HCT116 (cell line): ENCODE results near the gene FCN1. TPM values are rescaled to one million over a fixed set of nuclear protein-coding genes. Genes with fewer than 3 reads are reported as not detected.

Experiments
- ATAC-seq: fragments of 200-7000 bp; cut with Tn5 transposase; 2 replicates; pipeline ENCODE4 v1.9.1; 2020; ENCODE audit warnings: mild to moderate bottlenecking, moderate library complexity
- BruUV-seq: library from RNA; stranded (reverse); fragments of 400-500 nt; replicated peaks from 2 replicates; lab custom pipeline; 2021; lab: Mats Ljungman, UMichigan
- CTCF ChIA-PET: fragments of 300-600 bp; sonication (Branson Sonifier 250); formaldehyde crosslinking; loops from one replicate; lab custom pipeline; 2021; ENCODE audit warnings: antibody characterized with exemption; lab: Charles Lee
- POLR2A ChIA-PET: fragments of 300-600, 350-600 bp; sonication (Branson Sonifier 250); formaldehyde crosslinking; loops from one replicate; lab custom pipeline; 2021; ENCODE audit warnings: antibody characterized with exemption; lab: Charles Lee
- RAD21 ChIA-PET, 2 experiments: fragments of 300-600 bp; sonication (Branson Sonifier 250); formaldehyde crosslinking; loops; one replicate each; lab custom pipeline; 2023; ENCODE audit warnings: low total read pairs in 2 of 2; ENCODE audit not compliant: uncharacterized antibody in 2 of 2, unreplicated experiment in 2 of 2, low non-redundant PET in 1 of 2; lab: Charles Lee
- DNase-seq: peaks from one replicate; pipeline ENCODE4 v3.0.0-alpha.2; 2010; ENCODE audit warnings: low read depth, low spot score
- H2AFZ ChIP-seq: fragments of 200-600 bp; shearing (Covaris generic), sonication (generic); 2 replicates; pipeline ENCODE4 v1.6.1; 2017; ENCODE audit warnings: low read depth, mixed run types, mixed read lengths, antibody characterized with exemption, low read length; ENCODE audit not compliant: poor library complexity, severe bottlenecking
- H3K27ac ChIP-seq: 2 replicates; pipeline ENCODE4 v1.5.1; 2012; ENCODE audit warnings: low read depth, low read length
- H3K27me3 ChIP-seq: fragments of 200-600 bp; sonication (generic); 2 replicates; pipeline ENCODE4 v1.6.1; 2016; ENCODE audit warnings: mixed run types, low read length, mixed read lengths; ENCODE audit not compliant: insufficient read depth
- H3K36me3 ChIP-seq, 2 experiments: fragments of 200-500 bp in 1 of 2; fragments of 200-600 bp in 1 of 2; sonication (Bioruptor generic) in 1 of 2; sonication (generic) in 1 of 2; 2 replicates each; pipeline versions ENCODE4 v1.5.1 to v1.6.1; 2014 to 2016; ENCODE audit warnings: low read length in 2 of 2, inconsistent platforms in 1 of 2, mixed read lengths in 1 of 2, mixed run types in 1 of 2; ENCODE audit not compliant: insufficient read depth in 2 of 2, control insufficient read depth in 1 of 2
- H3K4me1 ChIP-seq, 2 experiments: fragments of 200-600 bp in 1 of 2; sonication (generic) in 1 of 2; 2 replicates each; pipeline versions ENCODE4 v1.5.1 to v1.6.1; 2012 to 2017; ENCODE audit warnings: low read length in 2 of 2, inconsistent platforms in 1 of 2, mild to moderate bottlenecking in 1 of 2, mixed read lengths in 1 of 2, mixed run types in 1 of 2, moderate library complexity in 1 of 2; ENCODE audit not compliant: insufficient read depth in 2 of 2, control insufficient read depth in 1 of 2
- H3K4me2 ChIP-seq: fragments of 200-600 bp; sonication (generic); 2 replicates; pipeline ENCODE4 v1.6.1; 2017; ENCODE audit warnings: mixed run types, low read length, mixed read lengths
- H3K4me3 ChIP-seq, 2 experiments: fragments of 200-600 bp in 1 of 2; sonication (generic) in 1 of 2; replicated peaks in 1 of 2; 2 replicates each; pipeline ENCODE4 v1.5.1; 2011 to 2016; ENCODE audit warnings: low read length in 2 of 2, control low read depth in 1 of 2, low read depth in 1 of 2, mild to moderate bottlenecking in 1 of 2, mixed read lengths in 1 of 2, mixed run types in 1 of 2
- H3K79me2 ChIP-seq: fragments of 200-600 bp; sonication (generic); 2 replicates; pipeline ENCODE4 v1.6.1; 2017; ENCODE audit warnings: mild to moderate bottlenecking, mixed run types, low read length, moderate library complexity, mixed read lengths; ENCODE audit not compliant: insufficient read depth
- H3K9ac ChIP-seq: fragments of 200-600 bp; sonication (generic); 2 replicates; pipeline ENCODE4 v1.6.1; 2016; ENCODE audit warnings: low read length, mixed read lengths
- H3K9me2 ChIP-seq: fragments of 200-600 bp; sonication (generic), shearing (Covaris generic); 2 replicates; pipeline ENCODE4 v1.6.1; 2017; ENCODE audit warnings: mixed run types, mild to moderate bottlenecking, moderate library complexity; ENCODE audit not compliant: insufficient read depth
- H3K9me3 ChIP-seq, 2 experiments: fragments of 200-500 bp in 1 of 2; fragments of 200-600 bp in 1 of 2; sonication (Bioruptor generic) in 1 of 2; sonication (generic) in 1 of 2; 2 replicates each; pipeline ENCODE4 v1.6.1; 2014 to 2017; ENCODE audit warnings: low read length in 2 of 2, mixed read lengths in 2 of 2, inconsistent platforms in 1 of 2, low read depth in 1 of 2, mild to moderate bottlenecking in 1 of 2, mixed run types in 1 of 2, moderate library complexity in 1 of 2; ENCODE audit not compliant: control insufficient read depth in 1 of 2, insufficient read depth in 1 of 2
- H4K20me1 ChIP-seq: fragments of 200-600 bp; sonication (generic), shearing (Covaris generic); 2 replicates; pipeline ENCODE4 v1.6.1; 2017; ENCODE audit warnings: mixed run types, mild to moderate bottlenecking, moderate library complexity; ENCODE audit not compliant: insufficient read depth
- ATF3 ChIP-seq: IDR thresholded peaks from 2 replicates; pipeline ENCODE4 v1.6.1; 2012
- CBX3 ChIP-seq: IDR thresholded peaks from 2 replicates; pipeline ENCODE4 v1.6.1; 2012; ENCODE audit warnings: low read depth
- CEBPB ChIP-seq: IDR thresholded peaks from 2 replicates; pipeline ENCODE4 v1.6.1; 2012; ENCODE audit warnings: low read depth
- EGR1 ChIP-seq: IDR thresholded peaks from 2 replicates; pipeline ENCODE4 v1.6.1; 2012; ENCODE audit warnings: low read depth
- ELF1 ChIP-seq: IDR thresholded peaks from 2 replicates; pipeline ENCODE4 v1.6.1; 2012; ENCODE audit warnings: low read depth, borderline replicate concordance
- EZH2 ChIP-seq: fragments of 200-600 bp; sonication (generic); IDR thresholded peaks from 2 replicates; pipeline ENCODE4 v1.6.1; 2017; ENCODE audit warnings: antibody characterized with exemption, mixed run types
- EZH2phosphoT487 ChIP-seq: fragments of 200-600 bp; IDR thresholded peaks from 2 replicates; pipeline ENCODE4 v1.6.1; 2018; ENCODE audit warnings: antibody characterized with exemption, borderline replicate concordance
- FOSL1 ChIP-seq: IDR thresholded peaks from 2 replicates; pipeline ENCODE4 v1.6.1; 2012; ENCODE audit warnings: low read depth
- POLR2A ChIP-seq: IDR thresholded peaks from 2 replicates; pipeline ENCODE4 v1.7.0; 2011; ENCODE audit warnings: borderline replicate concordance; ENCODE audit not compliant: insufficient read depth, insufficient read length; ENCODE audit errors: extremely low read depth
- POLR2AphosphoS5 ChIP-seq: IDR thresholded peaks from 2 replicates; pipeline ENCODE4 v1.6.1; 2011; ENCODE audit warnings: mild to moderate bottlenecking, low read depth, low read length, moderate library complexity
- SIN3A ChIP-seq: IDR thresholded peaks from 2 replicates; pipeline ENCODE4 v1.6.1; 2012; ENCODE audit warnings: low read depth
- SP1 ChIP-seq: IDR thresholded peaks from 2 replicates; pipeline ENCODE4 v1.6.1; 2012; ENCODE audit warnings: low read depth
- SRF ChIP-seq: IDR thresholded peaks from 2 replicates; pipeline ENCODE4 v1.6.1; 2012; ENCODE audit warnings: low read depth
- TCF7L2 ChIP-seq: IDR thresholded peaks from 2 replicates; pipeline ENCODE4 v1.7.0; 2011; ENCODE audit warnings: borderline replicate concordance, inconsistent platforms; ENCODE audit not compliant: insufficient read depth, insufficient read length; ENCODE audit errors: extremely low read depth
- YY1 ChIP-seq: IDR thresholded peaks from 2 replicates; pipeline ENCODE4 v1.6.1; 2011; ENCODE audit warnings: low read length, low read depth, moderate library complexity, mild to moderate bottlenecking; ENCODE audit not compliant: insufficient replicate concordance; ENCODE audit errors: extremely low read depth
- ZFX ChIP-seq: fragments of 450-650 bp; IDR thresholded peaks from 2 replicates; pipeline ENCODE4 v1.6.1; 2017
- ZNF274 ChIP-seq: fragments of 200-500 bp; sonication (Bioruptor generic); IDR thresholded peaks from 2 replicates; pipeline ENCODE4 v1.6.1; 2014; ENCODE audit warnings: mild to moderate bottlenecking, low read depth, low read length, inconsistent platforms
- intact Hi-C: fragments of 100-400 bp; cut with micrococcal nuclease; formaldehyde crosslinking; loops from 2 replicates; pipeline ENCODE4 v1.10.0; 2022
- total RNA-seq: library from RNA; stranded (reverse); gene quantifications from one replicate; pipeline ENCODE4 v1.2.1, GENCODE V29; 2021; ENCODE audit not compliant: unreplicated experiment
- TF ChIP-seq, protein P1 (sequence below): IDR thresholded peaks from 2 replicates; pipeline ENCODE4 v1.6.1; 2011; ENCODE audit warnings: mild to moderate bottlenecking, low read length, moderate library complexity; ENCODE audit not compliant: insufficient replicate concordance; ENCODE audit errors: extremely low read depth
- TF ChIP-seq, protein P2 (sequence below), 3 experiments: fragments of 200-600 bp in 1 of 3; sonication (generic) in 1 of 3; IDR thresholded peaks in 2 of 3; conservative IDR thresholded peaks in 1 of 3; 2 replicates each; pipeline ENCODE4 v1.5.1; 2012 to 2017; ENCODE audit warnings: low read depth in 2 of 3, low read length in 2 of 3, antibody characterized with exemption in 1 of 3, borderline replicate concordance in 1 of 3, control low read depth in 1 of 3, mild to moderate bottlenecking in 1 of 3, mixed read lengths in 1 of 3, mixed run types in 1 of 3, moderate library complexity in 1 of 3; ENCODE audit not compliant: insufficient read depth in 1 of 3
- TF ChIP-seq, protein P3 (sequence below): IDR thresholded peaks from 2 replicates; pipeline ENCODE4 v1.6.1; 2012; ENCODE audit warnings: low read depth

The FCN1 gene
- total RNA-seq, 1 experiment from 2014 or later, result not detected

- H3K9me3 ChIP-seq, result no peaks in the 10 kb centered on the region
- POLR2A ChIA-PET, result no interaction called here
- ATAC-seq, result no peak
- CTCF ChIA-PET, result no interaction called here
- no peaks in the 10 kb centered on the region for H3K36me3 ChIP-seq
- no TSS peak for BruUV-seq
- no peaks in the 10 kb centered on the region for H3K27me3 ChIP-seq
- no peaks in the 10 kb centered on the region for H4K20me1 ChIP-seq
- no peak for TF ChIP-seq SP1
- TF ChIP-seq SIN3A, result no peak
- no peak for TF ChIP-seq SRF
- TF ChIP-seq TCF7L2, result no peak
- TF ChIP-seq, protein P1, sequence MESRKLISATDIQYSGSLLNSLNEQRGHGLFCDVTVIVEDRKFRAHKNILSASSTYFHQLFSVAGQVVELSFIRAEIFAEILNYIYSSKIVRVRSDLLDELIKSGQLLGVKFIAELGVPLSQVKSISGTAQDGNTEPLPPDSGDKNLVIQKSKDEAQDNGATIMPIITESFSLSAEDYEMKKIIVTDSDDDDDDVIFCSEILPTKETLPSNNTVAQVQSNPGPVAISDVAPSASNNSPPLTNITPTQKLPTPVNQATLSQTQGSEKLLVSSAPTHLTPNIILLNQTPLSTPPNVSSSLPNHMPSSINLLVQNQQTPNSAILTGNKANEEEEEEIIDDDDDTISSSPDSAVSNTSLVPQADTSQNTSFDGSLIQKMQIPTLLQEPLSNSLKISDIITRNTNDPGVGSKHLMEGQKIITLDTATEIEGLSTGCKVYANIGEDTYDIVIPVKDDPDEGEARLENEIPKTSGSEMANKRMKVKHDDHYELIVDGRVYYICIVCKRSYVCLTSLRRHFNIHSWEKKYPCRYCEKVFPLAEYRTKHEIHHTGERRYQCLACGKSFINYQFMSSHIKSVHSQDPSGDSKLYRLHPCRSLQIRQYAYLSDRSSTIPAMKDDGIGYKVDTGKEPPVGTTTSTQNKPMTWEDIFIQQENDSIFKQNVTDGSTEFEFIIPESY, result no peak
- no peak for TF ChIP-seq EGR1
- no peak for TF ChIP-seq ATF3
- TF ChIP-seq EZH2phosphoT487, result no peak
- TF ChIP-seq, protein P2, sequence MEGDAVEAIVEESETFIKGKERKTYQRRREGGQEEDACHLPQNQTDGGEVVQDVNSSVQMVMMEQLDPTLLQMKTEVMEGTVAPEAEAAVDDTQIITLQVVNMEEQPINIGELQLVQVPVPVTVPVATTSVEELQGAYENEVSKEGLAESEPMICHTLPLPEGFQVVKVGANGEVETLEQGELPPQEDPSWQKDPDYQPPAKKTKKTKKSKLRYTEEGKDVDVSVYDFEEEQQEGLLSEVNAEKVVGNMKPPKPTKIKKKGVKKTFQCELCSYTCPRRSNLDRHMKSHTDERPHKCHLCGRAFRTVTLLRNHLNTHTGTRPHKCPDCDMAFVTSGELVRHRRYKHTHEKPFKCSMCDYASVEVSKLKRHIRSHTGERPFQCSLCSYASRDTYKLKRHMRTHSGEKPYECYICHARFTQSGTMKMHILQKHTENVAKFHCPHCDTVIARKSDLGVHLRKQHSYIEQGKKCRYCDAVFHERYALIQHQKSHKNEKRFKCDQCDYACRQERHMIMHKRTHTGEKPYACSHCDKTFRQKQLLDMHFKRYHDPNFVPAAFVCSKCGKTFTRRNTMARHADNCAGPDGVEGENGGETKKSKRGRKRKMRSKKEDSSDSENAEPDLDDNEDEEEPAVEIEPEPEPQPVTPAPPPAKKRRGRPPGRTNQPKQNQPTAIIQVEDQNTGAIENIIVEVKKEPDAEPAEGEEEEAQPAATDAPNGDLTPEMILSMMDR (IDR thresholded peaks at IDR 0.05 in 2 of 3, conservative IDR thresholded peaks at IDR 0.05 in 1 of 3; ENCODE audit: borderline replicate concordance in 1 of 3, insufficient read depth in 1 of 3, low read depth in 2 of 3, low read length in 2 of 3), result no peak
- no peak for TF ChIP-seq EZH2
- no peak for TF ChIP-seq FOSL1
- no peak for TF ChIP-seq ELF1
- TF ChIP-seq POLR2A, result no peak
- TF ChIP-seq POLR2AphosphoS5, result no peak
- TF ChIP-seq, protein P3, sequence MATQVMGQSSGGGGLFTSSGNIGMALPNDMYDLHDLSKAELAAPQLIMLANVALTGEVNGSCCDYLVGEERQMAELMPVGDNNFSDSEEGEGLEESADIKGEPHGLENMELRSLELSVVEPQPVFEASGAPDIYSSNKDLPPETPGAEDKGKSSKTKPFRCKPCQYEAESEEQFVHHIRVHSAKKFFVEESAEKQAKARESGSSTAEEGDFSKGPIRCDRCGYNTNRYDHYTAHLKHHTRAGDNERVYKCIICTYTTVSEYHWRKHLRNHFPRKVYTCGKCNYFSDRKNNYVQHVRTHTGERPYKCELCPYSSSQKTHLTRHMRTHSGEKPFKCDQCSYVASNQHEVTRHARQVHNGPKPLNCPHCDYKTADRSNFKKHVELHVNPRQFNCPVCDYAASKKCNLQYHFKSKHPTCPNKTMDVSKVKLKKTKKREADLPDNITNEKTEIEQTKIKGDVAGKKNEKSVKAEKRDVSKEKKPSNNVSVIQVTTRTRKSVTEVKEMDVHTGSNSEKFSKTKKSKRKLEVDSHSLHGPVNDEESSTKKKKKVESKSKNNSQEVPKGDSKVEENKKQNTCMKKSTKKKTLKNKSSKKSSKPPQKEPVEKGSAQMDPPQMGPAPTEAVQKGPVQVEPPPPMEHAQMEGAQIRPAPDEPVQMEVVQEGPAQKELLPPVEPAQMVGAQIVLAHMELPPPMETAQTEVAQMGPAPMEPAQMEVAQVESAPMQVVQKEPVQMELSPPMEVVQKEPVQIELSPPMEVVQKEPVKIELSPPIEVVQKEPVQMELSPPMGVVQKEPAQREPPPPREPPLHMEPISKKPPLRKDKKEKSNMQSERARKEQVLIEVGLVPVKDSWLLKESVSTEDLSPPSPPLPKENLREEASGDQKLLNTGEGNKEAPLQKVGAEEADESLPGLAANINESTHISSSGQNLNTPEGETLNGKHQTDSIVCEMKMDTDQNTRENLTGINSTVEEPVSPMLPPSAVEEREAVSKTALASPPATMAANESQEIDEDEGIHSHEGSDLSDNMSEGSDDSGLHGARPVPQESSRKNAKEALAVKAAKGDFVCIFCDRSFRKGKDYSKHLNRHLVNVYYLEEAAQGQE, result no peak
- no peak for TF ChIP-seq CBX3
- no peak for TF ChIP-seq CEBPB
- no peak for TF ChIP-seq ZFX
- no peak for TF ChIP-seq YY1
- no peak for TF ChIP-seq ZNF274
- H3K4me3 ChIP-seq, result no peak overlapping the region
- no peaks in the 10 kb centered on the region for H3K9me2 ChIP-seq
- intact Hi-C loops, result no loop called here
- H3K9ac ChIP-seq, result no peak overlapping the region
- H3K79me2 ChIP-seq, result no peaks in the 10 kb centered on the region
- H3K4me1 ChIP-seq, result no peaks in the 10 kb centered on the region; a peak in 1 of 4 replicates
- H3K4me2 ChIP-seq, result no peak overlapping the region
- no peak overlapping the region for H2AFZ ChIP-seq
- H3K27ac ChIP-seq, result no peak overlapping the region
- no peak for DNase-seq
- RAD21 ChIA-PET, result no interaction called here
Observed at GRCh38 chr9:134863941-134864820, 53.5 kb downstream of the FCN1 start.
